HG03108 (cell line): ENCODE measurements around the gene CBX2.

Experiments
- ATAC-seq: cut with Tn5 transposase; IDR thresholded peaks from one replicate; pipeline ENCODE4 v1.9.1; 2021; ENCODE audit warnings: moderate library complexity; ENCODE audit not compliant: unreplicated experiment

Gene CBX2

DNA sequence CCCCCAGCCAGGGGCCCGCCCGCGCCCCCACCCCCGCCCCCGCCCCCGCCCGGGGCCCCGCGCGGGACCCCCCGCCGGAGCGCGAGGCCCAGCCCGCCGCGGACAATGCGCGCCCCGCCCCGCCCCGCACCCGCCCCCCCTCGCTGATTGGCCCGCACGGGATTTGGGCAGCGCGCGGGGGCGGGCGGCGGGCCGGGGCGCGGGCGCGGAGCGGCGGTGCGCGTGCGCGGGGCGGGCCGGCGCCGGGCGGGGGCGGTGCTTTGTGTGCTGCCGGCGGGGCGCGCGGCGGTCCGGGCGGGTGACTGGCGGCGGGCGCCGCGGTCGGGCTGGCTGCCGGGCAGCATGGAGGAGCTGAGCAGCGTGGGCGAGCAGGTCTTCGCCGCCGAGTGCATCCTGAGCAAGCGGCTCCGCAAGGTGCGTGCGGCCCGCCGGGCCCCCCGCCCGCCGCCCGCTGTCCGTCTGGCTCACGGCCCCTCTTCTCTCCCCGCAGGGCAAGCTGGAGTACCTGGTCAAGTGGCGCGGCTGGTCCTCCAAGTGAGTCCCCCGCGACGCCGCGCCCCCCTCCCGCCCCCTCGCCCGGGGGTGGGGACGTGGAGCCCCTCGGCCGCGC is at the start of gene CBX2:
Gene CBX2, plus strand, starts transcription at position 255 of the 610 bp plus-strand sequence. Its CDS starts 88 bp downstream, at position 343.
- ATAC-seq, result peak; percentile 52

DNA sequence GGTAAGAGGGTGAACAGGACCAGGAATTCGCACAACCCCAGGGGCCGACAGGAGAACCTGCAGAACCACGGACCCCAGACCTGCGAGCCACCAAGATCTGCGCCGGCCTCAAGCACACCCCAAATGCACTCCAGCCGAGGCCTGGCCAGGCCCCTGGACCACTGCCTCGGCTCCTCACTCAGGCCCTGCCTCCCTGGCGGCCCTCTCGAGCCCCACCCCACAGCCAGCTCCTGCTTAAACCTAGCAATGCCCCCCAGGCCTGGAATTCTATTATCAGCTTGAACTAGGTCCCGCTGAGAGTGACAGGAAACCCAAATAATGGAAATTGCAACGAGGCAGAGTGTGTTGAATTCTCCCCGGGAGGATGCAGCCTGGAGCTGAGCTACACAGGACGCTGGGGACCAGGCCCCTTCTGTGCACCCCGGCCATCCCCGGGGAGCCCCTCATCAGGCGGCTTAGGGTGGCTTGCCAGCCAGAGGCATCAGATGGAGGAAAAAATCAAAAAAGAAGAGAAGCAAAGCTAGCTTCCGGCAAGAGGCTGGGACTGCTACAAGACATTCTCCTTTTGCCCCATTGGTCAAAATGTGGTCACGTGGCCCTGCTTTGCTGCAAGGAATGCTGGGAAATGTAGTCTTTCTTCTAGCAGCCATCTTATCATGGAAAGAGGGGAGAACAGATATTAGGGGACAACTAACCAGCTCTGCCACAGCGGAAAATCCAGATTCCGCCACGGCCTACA is 49.6 kb upstream of the CBX2 start:
- no peak for ATAC-seq

DNA sequence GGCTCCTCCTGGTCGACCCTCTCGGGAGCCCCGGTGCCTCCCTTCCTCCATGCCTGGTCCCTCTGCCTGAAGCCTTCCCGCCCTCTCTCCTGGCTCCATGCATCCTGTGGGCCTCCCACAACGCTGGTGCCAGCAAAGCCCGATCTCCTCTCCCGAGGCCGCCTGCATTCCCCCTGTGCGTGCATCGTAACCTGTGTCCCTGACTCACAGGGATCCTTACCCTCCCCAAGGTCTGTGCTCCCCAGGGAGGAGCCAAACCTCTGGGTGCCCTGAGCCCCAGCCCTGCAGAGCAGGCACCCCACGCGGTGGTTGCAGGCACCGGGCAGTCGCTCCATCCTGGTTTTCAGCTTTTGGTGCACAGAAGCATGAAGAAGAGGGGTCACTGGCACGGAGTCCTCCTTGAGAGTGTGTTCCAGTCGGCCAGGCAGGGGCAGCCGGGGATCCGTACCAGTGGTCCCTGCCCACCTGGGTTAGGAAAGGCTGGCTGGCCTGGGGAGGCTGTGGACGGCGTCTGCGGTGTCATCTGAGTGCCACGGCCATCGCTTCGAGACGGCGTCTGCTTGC is 49.0 kb upstream of the CBX2 start:
- ATAC-seq, result no peak

DNA sequence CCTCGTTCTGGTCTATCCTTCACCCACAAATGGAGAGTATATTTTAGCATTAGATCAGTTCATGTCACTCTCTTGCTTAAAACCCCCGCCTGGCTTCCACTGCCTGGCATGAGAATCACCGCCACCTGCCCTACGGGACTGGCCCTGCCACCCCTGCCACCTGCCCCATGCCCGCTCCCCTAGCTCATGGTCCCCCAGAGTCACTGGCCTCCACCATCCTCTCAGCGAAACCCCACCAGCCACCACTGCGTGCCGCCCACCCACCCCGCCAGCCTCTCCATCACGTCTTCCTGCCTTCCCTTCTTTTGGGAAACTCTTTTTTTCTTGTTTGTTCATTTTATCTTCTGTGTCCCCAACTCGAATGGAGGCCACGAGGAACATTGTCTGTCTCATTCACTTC is 48.2 kb upstream of the CBX2 start:
- no peak for ATAC-seq

DNA sequence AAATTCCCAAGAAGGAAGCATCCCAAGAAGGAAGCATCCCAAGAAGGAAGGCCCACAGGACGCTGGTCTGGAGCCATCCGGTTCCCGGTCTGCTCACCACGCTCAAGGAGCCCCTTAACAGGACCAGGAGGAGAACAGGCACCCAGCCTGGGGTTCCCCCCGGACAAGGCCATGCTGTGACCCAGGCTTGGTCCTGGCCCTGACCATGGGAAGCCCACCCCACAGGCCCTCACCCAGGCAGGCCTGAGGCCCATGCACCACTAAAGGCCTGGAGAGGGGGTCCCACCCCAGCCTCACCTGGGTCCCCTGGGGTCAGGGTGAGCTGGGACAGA is 47.5 kb upstream of the CBX2 start:
- ATAC-seq, result no peak

DNA sequence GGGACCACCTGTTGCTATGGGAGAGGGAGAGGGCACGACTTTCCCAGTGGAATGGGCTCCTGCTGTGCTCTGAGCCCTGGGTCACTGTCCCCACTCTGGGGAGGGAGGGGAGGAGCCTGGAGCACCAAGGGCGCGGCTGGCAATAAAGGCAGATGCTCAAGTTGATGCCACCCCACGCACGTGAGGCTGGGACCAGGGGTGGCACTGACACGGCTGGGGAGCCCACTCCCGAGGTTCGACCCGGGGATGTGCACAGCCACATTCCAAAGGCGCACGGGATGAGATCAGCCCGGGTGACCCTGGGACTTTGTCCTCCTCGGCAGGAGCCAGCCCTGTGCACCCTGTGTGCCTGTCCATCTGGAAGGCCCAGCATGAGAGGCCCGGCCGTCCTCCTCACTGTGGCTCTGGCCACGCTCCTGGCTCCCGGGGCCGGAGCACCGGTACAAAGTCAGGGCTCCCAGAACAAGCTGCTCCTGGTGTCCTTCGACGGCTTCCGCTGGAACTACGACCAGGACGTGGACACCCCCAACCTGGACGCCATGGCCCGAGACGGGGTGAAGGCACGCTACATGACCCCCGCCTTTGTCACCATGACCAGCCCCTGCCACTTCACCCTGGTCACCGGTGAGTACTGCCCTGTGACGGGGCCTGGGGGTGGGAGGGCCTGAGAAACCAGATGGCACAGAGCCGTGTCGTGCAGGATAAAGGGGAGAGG is 47.0 kb upstream of the CBX2 start, which contains the start of gene ENPP7:
Gene ENPP7, plus strand, starts transcription at position 175 of the 715 bp plus-strand sequence. Its CDS starts 197 bp downstream, at position 372.
- ATAC-seq, result no peak

DNA sequence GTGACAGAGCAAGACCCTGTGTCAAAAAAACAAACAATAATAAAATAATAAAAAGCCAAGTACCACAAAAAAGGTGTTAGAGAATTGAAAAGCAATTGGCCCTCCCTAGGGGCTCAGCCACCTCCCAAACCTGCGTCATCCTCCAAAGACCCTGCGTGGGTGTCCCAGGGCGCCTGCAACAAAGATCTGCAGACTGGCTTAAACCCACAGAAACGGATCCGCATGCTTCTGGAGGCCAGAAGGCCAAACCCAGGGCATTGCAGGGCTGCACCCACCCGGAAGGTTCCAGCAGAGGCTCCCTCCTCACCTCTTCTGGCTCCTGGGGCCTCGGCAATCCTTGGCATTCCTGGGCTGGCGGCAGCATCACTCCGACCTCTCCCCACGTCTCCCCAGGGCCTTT is 45.7 kb upstream of the CBX2 start:
- no peak for ATAC-seq

DNA sequence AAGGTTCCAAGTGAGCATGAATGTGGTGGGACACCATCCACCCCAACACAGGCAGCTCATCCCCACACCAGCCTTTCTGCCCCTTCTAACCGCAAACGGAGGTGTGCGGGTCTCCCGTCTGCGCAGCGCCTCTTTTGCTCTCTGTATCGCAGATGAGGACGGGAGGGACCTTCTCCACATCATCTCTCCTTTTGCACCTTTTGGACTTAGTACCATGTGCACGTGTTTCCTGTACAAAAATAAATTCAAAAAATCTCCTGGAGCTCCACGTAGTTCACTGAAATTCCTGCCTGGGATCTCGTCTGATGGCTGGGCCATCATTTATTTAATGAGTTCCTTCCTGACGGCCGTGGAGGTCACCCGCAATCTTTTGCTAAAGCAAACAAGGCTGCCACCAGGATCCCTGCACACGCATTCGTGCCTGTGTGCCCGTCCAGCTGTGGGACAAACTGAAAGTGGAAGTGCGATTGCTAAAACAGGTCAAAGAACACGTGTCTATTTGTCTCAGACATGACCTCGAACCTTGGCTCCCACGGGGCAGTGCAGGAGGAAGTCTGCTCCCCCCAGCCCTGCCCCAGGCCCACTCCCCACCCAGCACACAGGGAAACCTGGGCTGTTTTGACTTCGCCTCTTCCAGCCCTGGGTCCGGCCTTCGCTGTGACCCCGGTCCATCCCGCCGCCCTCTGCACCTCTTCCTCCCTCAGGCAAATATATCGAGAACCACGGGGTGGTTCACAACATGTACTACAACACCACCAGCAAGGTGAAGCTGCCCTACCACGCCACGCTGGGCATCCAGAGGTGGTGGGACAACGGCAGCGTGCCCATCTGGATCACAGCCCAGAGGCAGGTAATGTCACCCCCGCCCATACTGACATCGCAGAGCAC is 44.9 kb upstream of the CBX2 start:
- no peak for ATAC-seq

DNA sequence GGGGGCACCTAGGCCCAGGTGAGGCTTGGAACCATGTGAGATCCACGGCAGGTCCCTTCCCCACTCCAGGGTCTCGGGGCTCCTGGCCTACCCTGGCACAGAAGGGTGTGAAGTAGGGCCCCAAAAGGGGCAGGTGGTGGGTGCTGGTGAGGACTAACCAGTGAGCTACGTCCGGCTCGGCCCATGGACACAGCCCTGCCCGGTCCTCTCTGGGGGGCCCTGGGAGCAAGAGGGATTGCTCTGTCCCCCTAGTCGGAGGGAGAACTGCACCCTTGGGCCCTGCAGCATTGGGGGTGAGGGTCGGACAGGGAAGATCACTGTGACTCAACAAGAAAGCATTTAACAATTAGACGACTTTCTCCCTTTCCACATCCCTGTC is 44.3 kb upstream of the CBX2 start:
- ATAC-seq, result no peak

DNA sequence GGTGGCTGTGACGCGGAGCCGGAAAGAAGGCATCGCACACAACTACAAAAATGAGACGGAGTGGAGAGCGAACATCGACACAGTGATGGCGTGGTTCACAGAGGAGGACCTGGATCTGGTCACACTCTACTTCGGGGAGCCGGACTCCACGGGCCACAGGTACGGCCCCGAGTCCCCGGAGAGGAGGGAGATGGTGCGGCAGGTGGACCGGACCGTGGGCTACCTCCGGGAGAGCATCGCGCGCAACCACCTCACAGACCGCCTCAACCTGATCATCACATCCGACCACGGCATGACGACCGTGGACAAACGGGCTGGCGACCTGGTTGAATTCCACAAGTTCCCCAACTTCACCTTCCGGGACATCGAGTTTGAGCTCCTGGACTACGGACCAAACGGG is 42.9 kb upstream of the CBX2 start:
- ATAC-seq, result no peak

DNA sequence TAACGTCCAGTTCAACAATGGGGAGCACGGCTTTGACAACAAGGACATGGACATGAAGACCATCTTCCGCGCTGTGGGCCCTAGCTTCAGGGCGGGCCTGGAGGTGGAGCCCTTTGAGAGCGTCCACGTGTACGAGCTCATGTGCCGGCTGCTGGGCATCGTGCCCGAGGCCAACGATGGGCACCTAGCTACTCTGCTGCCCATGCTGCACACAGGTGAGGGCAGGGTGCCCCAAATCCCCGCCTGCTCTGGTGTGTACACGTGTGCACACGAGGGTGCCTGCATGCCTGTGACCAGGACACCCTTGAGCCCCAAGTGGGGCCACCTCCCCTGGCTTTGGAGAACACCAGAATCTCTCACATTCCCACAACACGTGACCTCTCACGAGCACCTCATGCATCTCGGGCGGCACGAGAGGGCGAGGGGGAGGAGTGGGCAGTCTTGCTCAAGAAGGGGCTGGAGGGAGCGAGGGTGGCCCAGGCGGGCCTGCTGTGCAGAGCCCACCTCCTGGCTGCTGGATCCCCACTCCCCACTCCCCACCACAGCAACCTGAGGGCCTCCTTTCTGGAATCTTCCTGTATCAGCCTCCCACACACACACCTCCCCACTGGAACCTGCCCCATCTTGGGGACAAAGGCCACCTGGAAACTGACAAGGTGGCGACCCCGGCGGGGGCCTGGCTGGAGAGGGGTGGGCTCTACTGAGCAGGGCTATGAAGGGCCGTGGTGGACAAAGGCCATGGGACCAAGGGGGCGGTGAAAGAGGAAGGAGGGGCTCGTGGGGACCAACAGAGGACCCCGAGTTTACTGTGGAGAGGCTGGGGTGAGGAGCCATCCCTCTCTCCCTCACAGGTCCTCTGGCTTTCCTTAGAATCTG is 40.7 kb upstream of the CBX2 start:
- ATAC-seq, result no peak

DNA sequence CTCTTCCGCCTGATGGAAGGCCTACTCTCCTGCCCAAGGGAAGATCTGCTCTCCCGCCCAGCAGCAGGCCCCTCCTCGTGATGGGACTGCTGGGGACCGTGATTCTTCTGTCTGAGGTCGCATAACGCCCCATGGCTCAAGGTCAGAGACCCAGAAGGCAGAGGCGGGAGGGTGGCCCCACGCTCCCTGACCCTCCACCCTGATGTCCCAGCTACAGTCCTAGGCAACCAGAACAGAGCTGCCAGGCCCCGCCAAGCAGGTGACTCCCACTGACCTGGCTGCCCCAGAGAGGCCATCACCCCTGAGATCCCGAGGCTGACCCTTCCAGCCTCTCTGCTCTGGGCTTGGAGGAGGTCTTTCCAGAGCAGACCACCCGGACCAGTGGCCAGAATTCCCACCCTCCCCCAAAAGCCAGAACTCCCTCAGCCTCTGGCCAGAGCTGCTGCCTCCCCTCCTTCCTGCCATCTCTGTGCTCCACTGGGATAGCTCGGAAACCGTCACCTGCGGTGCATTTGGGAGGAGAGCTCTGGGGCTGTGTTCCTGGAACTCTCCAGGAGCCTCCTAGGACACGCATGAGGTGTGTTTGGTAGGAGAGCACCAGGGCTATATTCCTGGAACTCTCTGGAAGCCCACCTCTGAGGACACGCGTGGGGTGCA is 39.9 kb upstream of the CBX2 start:
- ATAC-seq, result no peak

DNA sequence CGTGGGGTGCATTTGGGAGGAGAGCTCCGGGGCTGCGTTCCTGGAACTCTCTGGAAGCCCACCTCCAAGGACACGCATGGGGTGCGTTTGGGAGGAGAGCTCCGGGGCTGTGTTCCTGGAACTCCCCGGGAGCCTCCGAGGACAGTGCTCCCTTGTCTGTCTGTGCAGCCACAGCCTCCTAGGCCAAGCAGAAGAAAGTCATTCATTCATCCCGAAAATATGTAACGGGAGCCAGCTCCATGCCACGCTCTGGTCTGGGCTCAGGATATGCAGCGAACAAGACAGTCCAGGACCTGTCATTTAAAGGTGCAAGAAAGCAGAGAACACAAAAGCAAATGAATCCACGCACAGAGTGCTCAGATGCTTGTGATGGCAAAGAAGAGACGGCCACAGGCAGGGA is 39.3 kb upstream of the CBX2 start:
- no peak for ATAC-seq

DNA sequence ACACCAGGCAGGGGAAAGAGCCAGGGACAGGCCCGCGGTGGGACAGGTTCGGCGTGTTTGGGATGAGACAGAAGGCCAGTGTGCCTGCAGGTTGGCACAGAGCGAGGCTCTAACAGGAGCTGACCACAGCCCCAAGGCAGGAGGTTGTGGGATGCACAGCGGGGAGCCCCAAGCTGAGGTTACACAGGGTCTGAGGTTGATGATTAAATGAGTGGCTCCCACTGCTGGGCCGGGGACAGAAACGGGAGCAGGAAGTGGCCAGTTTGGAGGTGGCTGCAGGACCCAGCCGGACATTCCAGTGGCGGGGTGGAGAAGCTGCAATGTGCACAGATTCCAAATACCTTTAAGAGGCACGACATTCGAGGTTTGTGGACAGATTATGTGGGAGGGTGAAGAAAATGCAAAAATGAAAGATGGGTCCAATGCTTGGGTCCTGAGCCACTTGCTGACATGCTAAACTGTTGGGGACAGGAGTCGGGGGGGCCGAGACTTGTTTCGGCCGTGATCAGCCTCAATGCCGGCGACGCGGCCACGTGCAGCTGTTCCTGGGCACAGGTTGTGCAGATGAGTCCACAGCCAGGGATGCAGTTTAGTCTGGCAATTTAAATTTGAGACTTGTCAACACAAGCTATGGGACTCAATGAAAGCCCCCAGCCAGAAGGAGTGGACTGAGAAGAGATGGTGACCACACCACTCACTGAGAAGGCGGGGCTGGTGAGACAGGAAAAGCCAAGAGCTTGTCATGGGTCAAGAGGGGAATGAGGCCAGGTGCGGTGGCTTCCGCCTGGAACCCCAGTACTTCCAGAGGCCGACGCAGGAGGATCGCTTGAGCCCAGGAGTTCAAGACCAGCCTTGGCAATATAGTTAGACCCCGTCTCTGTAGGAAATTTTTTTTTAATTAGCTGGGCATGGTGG is 38.5 kb upstream of the CBX2 start:
- no peak for ATAC-seq

DNA sequence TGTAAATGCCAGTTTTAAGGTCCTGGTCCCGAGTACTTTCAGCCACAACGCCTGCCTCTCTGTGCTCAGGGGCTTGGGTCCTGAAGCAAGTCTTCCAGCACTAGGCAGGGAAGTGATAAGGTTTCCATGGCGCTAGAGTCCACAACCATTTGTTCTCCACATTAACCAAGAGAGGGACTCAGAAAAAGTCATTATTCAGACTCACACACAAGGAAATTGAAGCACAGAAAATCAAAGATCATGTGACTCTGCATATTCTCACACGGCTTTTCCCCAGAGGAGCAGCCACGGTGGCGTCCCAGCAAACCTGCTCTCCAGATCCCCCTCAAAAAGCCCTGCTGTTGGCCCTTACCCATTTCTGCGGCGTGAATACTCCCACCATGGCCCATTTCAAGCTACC is 37.5 kb upstream of the CBX2 start:
- no peak for ATAC-seq

DNA sequence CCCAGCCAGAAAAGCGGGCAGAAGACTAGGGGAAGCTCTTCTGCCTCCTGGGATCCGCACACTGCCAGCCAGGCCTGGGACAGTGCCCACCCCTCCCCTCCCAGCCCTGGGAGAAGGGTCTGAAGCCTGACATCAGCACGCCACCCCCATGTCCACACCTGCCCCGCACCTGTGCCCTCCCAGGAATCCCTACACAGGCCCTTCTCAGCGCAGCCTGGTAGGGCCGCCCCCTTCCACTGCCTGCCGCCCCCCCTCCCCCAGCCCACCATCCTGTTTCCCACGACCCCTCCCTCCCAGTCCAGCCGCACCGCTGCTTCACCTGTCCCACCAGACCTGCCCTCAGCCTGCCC is 36.6 kb upstream of the CBX2 start:
- no peak for ATAC-seq

DNA sequence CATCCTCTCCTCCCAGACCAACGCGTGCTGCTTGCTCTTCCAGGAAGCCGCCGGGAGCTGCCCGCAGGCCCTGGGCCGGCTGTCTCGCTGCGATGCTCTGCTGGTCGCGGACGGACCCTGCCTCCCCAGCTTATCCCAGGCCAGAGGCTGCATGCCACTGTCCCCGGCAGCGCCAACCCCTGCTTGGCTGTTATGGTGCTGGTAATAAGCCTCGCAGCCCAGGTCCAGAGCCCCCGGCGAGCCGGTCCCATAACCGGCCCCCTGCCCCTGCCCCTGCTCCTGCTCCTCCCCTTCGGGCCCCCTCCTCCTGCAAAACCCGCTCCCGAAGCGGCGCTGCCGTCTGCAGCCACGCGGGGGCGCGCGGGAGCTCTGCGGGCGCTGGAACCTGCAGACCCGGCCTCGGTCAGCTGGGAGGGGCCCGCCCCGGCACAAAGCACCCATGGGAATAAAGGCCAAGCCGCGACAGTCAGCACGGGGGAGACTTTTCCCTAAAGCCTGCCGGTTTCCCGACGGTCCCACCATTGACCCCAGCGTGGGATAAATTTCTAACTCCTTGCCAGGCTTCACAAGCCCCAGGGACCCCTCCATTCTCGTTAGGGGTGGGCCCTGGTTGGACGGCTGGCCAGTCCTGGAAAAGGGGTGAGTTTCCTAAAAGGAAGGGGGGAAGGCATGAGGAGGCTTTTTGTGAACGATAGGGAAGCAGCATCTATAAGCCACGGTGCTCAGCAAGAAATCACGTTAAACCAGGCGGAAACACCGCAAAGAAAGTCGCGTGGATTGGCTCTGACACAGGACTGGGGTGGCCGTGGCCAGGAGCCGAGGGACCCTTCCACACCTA is 36.0 kb upstream of the CBX2 start:
- no peak for ATAC-seq

DNA sequence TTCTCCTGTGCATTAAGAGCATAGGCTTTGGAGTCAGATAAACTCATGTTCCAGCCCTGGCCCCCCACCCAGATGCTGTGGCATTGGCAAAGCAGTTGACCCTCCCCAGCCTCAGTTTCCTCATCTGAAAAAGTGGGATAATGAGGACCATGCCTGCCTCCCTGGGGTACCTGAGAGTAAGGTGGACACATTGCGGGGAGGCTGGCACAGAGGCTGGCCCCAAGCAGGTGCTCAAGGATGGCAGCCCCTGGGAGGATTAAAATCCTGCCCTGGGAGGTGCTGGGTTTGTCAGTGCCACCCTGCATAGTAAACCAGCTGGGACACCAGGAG is 35.4 kb upstream of the CBX2 start:
- ATAC-seq, result no peak
